CD4-positive, alpha-beta T cell treated with Interleukin-6 for 4 hours (primary cell): ENCODE measurements around the gene RASSF8.

Experiments used
- DNase-seq: peaks from one replicate; pipeline ENCODE4 v3.0.0-alpha.2; 2020; ENCODE audit warnings: mixed read lengths

Gene RASSF8

DNA sequence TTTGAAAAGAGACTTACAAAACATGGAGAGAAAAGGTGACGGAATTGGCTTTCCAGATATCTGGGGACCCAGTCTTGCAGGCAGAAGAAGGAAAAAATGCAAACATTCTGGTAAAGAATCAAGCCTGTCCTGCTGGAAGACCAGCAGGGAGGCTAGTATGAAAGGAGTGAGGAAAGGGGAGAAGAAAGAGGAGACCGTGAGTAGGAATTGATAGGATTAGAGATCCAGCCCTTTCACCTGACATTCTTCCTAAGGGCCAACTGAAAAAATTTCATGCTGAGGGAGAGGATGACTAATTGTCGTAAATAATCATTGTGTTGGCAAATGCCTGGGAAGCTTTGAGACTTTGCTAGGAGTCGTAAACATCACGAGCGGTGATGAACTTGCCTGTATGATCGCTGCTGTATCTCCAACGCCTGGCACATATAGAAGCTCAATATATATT, 154.2 kb downstream of the RASSF8 start:
- DNase-seq: no peak

DNA sequence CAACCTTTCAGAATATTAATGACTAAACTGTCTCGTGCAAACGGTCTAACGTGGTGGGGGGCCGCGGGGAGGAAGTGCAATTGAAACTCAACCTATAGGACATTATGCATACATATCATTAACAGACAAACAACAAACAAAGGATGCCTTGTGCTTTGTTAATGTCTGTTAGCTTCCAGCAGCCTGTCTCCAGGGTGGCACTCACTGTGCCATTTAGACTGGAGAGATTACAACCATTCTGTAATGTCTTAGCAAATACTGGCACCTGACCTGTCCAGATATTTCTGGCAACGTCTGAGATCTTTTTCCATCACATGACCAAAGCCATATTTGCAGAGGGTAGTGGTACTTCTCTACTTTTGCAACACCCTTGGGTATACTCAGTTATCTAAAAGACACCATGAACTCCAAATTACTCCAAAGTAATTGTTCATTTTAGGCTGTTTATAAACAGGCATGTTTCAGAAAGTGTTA, 154.7 kb downstream of the RASSF8 start:
- no peak for DNase-seq

DNA sequence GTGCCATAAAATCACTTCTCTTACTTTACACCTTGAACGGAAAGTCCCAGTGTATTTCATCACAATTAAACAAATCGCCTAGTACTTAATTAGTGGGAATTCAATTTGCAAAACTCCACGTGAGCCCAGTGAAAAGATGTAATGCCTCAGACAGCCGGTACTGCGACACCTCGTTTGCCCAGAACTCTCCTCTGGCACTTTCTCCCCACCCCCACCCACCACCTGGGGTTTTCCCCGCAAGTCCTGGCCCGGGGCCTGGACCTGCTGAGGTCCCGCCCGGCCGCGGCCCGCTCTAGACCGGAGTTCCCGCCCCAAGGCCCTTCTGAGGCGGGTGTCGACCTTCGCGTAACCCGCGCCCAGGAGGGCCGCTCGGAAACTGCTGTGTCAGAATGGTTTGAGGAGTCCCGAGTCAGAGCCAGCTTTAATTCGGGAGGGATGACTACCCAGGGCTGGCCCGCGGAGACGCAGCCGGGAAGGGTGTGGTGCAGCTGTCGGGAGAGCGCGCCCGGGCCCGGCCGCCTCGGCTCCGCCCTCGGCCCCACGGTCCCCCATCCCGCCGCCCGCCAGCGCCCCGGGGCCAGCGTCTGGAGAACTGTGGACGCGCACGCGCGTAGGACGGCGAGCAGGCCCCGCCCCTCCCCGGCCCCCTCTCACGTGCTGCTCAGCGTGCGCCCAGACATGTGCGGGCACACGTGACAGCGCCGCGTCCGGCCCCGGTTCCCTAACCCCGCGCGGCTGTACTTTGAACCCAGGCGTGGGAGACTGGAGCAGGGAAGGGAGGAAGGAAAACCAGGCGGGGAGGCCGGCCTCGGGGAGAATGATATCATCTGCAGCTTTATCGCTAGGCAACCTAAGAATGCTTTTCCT, 155.6 kb downstream of the RASSF8 start:
- DNase-seq: peak; percentile 83

DNA sequence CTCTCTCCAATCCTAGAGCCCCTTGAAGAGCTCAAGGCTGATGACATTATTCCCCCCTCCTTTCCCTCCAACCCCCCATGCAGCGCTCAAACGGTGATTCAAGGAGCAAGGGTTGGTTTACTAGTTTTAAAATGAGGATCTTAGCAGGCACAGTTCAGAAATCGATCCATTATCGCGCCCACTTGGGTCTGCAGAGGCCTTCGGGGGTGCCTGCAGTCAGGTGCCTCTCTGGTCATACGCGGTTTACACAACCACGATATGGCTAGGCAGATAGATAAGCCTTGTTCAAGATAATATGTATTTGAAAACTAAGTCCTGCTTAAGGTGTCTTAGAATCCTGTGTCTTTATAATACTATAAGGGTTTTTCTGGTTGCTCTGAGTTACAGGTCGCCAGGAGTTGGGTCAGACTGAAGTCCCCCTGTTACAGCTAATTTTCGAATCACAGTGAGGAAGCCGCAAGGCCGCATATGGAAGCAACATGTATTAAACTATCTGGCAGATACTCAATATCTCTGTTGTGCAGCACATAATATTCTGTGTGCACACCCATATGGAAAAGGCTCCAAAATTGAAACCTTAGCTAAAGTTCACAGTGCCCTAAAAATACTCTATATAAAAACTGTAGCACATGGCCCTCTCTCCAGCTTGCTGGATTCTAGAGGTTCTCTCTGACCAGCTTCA, 156.4 kb downstream of the RASSF8 start:
- no peak for DNase-seq

DNA sequence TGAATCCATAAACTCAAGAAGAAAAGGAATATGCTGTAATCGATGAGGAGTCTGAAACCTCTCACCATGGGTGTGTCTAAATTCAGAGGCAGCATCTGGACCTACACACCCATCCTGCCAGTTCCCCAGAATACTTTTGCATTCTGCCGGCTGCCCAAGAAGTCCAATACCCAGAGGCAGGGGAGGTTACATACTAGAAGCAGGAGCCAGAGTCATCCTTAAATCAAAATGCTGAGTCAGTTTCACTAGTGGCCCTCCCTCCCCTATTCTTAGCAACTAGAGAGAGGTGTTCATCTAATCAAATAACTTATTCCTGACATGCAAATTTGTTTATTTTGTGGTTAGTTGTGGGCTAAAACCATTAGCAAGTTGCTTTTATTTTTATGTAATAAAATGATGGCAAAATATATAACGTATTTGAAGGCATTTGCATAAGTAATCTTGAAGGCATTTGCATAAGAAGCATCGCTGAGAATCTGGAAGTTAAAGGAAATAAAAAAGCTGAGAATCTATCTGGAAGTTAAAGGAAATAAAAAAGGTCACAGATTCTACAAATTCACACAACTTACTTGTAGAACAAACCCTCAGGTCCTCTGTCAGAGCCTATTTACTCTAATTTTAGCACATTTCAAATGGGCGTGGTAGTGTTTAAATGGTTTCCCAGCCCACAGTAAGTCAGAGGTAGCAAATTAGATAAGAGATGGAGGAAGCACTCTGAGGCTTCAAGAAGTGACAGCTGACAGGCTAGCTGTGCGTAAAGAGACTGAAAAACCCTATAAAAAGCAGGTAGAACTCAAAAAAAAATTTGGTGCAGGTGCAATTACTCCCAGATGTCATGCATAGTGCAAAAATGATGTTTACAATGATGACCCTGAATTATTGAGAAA, 158.6 kb downstream of the RASSF8 start:
- no peak for DNase-seq

DNA sequence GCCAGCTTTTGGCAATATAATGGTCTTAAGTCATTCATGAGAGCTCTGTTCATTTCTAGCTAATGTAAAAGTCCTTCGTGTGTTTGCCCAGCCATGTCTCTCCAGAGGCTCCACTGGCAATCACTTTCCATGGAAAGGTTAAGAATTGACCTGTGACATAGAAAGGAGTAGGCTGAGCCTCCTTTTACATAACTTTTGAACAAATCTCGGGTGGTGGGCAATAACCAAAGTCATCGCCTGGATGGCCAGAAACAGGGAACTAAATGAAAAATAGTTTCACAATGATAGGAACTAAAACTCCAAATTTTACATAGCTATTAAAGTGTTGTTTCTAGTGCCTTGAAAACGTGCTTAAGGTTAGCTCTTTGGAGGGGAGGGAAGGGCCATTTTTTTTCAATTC, 159.8 kb downstream of the RASSF8 start:
- DNase-seq: no peak

DNA sequence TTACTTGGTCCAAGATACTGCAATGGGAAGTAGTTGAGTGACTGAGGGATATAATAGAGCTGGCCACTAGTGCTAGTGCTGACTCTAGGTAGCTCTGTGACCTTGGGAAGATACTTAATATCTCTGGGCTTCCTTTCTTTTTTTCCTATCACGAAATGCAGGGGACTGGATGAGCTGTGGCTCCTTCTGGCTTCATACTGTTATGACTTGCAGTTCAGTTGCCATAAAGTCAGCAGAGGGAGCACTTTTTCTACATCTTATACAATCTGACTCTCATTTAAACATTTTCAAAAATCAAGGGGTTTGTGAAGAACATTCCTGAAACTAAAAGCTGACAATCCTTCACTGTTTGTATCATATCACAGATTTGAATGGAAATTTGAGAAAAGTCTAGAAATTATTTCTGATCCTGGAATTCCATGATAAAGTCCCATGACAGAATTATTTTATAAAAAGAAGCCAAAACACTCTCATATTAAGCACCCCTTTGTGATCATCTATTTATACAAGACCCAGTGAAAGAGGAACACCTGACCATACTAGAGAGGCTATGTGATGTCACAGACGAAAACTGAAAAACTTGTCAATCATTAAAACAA, 161.0 kb downstream of the RASSF8 start:
- DNase-seq: no peak

DNA sequence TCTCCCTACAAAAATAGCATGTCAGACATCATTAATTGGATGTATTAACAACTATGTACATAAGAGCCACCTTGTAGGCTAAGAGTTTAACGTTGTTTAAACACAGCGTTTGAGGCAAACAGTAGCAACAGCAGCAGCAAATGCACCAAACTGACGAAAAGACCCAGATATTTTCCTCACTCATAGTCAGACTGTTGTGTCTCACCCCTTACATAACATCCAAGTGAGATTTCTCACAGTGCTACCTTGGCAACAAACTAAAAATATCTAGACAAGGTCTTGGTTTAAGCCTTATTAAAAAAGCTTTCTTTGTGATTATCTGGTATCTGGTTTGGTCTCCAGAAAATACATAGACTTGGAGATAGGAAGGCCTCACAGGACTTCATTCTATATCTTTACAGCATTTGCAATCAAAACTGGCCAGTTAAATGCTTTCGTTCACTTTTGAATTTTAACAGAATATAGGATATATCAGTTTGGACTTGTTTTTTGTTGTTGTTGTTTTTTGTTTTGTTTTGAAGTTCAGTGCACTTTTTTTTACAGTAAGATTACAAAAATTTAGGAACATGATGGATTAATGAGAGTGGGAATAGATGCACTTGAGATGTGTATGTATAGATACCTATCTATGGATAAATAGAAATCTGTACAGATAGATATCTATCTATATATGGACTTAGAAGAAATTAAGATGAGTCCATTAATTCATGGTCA, 162.2 kb downstream of the RASSF8 start:
- no peak for DNase-seq

DNA sequence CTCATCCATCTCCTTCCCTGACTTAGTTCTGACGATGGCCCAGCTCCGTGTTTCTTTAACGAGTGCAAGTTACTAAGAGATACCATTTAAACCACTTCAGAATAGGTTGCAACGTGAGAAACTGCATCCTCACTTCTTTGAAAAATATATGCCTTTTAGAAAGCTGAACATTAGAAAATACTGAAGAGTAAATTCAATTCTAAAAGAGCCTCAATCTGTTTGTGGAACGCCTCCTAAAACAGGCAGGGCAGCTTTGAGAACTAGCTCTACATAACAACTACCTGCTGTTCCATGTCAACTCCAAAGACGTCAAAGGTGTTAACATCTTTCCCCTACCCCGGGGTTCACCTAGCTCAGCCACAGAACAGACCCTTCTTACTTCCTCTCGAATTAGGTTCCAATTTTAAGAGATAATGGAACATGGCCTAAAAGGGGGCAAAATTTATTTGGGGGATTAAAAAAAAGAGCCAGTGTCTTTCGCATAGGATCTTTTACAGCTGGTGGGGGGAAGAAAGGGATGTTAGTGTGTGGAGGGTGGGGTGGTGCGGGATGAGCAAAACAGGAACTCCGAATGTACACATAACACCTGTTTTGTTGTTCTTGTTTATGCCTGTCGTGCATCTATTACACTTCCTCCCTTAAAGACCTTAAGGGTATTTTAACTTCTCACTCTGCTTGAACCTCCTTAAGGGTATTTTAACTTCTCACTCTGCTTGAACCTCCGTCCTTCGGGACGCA, 163.0 kb downstream of the RASSF8 start:
- DNase-seq: no peak

DNA sequence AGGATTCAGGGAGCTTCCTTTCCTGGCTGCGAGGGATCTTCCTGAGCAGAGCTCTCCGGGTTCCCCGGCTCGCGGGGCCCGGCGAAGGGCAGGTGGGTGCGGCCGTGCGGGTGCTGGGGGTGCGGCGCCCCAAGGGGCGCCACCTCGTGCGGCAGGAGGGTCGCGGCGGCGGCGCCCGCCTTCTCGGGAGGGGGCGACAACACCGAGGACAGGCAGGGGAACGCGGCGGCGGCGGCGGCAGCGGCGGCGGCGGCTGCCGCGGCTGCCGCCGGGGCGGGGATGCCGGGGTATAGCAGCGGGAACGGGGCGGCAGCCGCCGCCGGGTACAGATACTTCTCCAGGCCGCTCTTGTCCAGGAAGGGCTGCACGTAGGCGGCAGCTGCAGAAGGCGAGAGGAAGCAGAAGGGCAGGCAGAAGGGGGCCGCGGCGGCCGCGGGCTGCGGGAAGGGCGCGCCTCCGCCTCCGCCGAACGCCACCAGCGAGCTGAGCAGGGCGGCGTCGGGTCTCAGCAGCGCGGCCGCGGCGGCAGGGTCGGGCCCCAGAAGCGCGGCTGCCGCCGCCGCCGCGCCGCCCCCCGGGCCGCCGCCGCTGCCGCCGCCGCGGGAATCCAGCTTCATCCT, 163.7 kb downstream of the RASSF8 start:
- DNase-seq: peak; percentile 37

DNA sequence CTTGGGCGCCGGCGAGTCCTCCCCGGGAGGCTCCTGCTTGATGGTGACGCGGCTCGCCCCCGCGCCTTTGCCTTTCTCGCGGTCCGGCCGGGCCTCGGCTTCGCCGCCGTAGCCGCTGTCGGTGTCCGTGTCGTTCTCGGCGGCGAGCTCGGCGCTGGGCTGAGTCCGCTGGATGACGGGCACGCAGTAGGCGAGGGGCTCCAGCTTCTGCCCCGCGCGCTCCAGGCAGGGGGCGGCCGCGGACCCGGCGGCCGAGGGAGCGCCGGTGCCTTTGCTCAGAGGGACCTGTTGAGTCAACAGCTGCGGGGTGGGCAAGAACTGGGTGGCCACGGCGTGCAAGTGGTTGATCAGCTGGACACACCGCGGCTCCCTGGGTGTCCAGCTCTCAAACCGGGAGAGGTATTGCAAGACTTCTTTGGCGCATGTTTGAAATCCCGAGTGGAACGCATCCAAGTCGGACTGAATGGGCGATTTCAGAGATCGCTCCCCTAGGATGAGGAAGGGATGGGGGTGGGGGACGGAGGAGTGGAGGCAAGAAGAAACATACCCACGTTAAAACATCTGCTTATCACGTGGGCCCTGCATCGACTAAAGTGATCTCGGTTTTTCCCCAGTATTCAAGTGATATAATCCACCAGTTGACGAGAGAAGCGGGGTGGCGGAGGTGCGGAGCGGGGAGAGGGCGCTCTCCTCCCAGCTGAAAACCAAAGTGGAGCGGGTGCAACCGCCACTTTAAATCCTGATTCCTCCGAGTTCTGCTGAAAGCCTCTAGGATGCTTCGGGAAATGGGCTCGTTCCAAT, 164.4 kb downstream of the RASSF8 start:
- peak; percentile 20 for DNase-seq

DNA sequence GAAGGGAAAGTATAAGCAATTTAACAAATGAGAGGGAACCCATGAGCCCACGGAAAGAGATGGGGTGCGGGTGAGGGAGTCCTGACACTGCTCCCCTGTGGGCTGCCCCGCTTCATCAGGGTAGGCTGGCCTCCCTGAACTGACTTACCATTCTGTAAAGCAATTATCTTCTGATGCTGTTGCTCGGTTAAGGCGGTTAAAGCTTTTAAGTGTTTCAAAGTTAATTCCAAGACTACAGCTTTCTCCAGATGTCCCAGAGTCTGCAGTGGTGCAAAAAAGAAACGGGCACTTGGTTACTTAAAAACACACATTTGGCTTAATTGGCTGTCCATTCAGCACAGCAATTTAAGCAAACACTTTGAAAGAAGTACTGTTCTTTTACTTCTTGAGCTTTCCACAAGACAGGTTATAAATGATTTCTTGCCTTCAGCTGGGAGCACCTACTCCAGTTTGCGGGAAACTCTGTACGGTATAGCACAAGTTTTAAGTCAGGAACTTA, 165.0 kb downstream of the RASSF8 start:
- no peak for DNase-seq

DNA sequence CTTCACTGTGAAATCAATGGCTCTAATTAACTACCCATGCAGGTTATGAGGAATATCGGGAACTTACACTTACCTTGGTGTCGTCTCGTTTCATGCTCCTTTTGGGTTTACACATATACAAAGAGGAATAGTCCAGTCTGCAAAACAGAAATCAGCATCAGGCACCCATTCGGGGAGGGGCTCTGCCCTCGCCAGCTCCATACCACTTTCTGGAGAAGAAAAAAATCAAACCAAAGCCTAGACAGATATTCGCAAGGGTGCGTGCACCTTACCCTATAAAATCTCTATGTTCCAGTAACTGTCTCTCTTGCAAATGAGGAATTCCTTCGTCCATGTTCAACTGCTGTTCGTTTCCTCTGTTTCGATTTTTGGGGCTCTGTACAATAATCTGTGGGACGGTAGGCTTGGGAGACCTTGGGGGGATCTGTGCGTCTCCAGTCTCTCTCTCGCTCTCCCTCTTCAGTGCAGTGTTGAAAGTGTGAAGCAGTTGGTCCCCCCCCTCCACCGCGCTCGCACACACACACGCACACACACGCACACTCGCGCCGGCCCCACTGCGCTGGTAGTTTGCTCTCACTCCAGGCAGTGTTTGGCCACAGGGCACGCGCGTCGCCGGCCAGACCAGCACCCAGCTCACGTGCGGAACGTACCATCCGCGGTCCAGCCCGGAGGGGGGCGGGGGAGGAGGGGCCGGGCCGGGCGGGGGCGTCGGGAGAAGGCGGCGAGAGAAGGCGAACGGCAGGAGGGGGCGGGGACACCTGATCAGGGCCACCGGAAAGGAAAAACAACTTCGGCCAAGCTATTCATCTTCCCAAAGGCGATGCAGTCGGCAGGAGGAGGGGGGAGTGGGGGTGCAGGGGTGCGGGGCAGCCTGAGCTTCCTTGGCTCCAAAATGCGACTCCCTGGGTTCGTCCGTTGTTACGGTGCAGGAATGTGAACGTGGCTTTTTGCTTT, 166.2 kb downstream of the RASSF8 start, which contains the start of gene BHLHE41:
BHLHE41 (minus strand) TSS at position 592 of the 954 bp plus-strand sequence; CDS start at position 334, 258 bp downstream.
- DNase-seq: no peak

DNA sequence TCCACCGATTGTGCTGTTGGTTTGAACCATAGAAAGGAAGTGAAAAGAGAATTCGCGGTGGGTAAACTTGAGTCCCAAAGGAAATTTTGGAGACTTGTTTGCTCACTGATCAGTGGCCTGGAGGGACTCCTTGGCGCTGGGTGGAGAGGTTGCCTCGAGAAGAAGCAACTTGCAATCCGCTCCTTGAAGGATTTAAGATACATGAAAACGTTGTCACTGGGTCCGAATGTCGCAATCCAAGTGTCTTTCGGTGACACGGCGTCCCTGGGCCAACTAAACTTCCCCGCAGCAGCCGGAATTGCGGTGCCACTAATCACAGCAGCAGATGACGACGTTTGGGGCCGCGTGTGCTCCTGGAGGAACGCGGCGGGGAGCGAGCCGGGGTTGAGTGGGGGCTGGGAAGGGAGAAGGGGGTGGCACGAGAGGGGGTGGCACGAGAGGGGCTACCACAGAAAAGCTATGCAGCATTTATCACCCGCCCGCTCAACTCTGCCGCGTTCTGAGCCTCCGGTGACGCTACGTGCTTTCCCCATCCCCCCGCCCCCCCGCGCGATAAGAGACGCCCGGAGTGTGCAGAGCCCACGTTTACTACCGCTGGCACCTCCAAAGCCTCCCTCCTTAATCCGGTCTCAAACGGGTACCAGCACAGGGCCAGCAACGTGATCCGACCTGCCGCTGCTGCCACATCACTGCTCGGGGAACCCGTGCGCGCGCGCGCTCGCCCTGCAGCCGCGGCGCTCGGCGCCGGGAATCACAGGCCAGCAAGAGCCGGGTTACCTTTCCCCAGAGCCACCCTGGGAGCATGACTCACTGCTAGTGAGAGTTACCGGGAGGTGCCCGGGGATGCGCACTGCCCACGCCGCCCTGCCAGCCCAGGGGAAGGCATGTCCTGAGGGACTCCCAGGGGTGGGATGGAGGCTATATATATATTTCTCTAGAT, 167.2 kb downstream of the RASSF8 start:
- DNase-seq: peak; percentile 19

DNA sequence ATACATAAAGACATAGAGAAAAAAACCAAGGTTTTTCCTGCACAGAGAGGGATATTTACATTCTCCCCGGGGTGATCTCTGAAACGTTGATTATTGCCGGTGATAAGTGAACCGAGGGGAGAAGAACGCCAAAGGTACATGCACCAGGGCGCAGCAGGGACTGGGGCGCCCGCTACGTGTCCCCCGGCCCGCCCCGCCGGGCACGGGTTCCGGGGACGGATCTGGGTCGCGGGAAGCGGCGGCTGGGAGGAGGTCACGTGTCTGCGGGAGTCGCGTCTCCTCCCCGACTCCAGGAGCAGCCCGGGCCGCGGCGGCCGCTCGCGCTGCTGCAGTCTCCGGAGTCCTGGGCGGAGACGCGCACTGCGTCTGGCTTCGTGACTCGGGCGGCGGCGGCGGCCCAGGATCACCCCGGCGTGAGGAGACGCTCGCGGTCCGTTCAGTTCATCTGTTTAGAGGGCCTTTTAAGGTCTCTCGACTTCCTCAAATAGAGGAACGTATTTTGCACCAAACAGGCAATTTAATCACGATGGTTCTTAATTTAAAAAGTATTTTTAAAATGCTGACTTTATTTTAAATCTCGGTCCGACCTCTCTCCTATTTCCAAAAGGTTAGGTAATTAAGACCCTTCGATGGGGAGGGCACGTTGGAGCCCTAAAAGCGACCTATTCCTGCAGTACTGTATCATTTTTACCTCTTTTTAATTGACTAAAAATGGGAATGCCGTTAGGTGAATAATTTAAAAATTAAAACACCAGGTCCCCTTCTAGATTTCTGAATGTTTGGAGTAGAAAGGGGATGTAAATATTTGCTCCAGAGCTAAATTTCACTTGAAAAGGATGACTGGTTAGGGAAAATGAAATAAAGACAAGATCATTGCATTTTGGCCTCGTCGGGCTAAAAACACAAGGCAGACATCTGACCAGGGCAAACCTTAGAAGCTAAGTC, 168.1 kb downstream of the RASSF8 start:
- no peak for DNase-seq

DNA sequence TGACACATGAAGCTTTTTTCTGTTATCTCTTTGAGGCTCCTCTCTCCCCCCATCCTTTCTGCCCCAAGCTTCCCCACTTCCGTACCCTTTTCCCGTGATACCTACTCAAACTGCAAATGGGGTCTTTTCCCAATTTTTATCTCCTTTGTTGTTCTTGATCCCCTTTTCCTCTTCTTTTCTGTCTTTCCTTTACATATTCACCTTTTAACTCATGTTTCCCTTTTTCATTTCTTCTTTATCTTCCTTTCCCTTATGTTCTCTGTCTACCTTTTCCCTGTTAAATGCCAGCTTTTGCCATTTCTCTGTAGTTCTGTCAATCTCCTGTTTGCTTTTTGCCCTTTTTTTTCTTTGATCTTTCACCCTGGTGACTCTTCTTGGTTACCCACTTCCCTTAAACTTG, 168.9 kb downstream of the RASSF8 start:
- no peak for DNase-seq
